Duodenal mucosa (tissue), 2 donors: ENCODE results near the gene OLFM2.
A peak's percentile ranks its signal among the peaks of the same experiment; 100 is the strongest.

ENCODE experiments used
- H3K27ac ChIP-seq: one replicate; pipeline ENCODE4 v1.7.0; 2013; ENCODE audit warnings: low read depth, low read length
- H3K27me3 ChIP-seq, 2 donors: one replicate each; pipeline ENCODE4 v1.7.0; 2013; ENCODE audit warnings: low read length in 2 of 2, control low read depth in 1 of 2; ENCODE audit not compliant: insufficient read depth in 2 of 2, control insufficient read depth in 1 of 2
- H3K36me3 ChIP-seq, 2 donors: one replicate each; pipeline ENCODE4 v1.7.0; 2013; ENCODE audit warnings: low read length in 2 of 2, control low read depth in 1 of 2; ENCODE audit not compliant: insufficient read depth in 2 of 2, control insufficient read depth in 1 of 2
- H3K4me1 ChIP-seq, 2 donors: one replicate each; pipeline ENCODE4 v1.7.0; 2013; ENCODE audit warnings: low read length in 2 of 2, control low read depth in 1 of 2; ENCODE audit not compliant: insufficient read depth in 2 of 2, control insufficient read depth in 1 of 2
- H3K4me3 ChIP-seq, 2 donors: one replicate each; pipeline ENCODE4 v1.7.0; 2013; ENCODE audit warnings: low read length in 2 of 2, low read depth in 1 of 2
- H3K9ac ChIP-seq, 2 donors: one replicate each; pipeline ENCODE4 v1.7.0; 2013; ENCODE audit warnings: low read length in 2 of 2, low read depth in 1 of 2
- H3K9me3 ChIP-seq, 2 donors: one replicate each; pipeline ENCODE4 v1.7.0; 2013; ENCODE audit warnings: low read length in 2 of 2, control low read depth in 1 of 2; ENCODE audit not compliant: control insufficient read depth in 1 of 2

OLFM2 gene

DNA sequence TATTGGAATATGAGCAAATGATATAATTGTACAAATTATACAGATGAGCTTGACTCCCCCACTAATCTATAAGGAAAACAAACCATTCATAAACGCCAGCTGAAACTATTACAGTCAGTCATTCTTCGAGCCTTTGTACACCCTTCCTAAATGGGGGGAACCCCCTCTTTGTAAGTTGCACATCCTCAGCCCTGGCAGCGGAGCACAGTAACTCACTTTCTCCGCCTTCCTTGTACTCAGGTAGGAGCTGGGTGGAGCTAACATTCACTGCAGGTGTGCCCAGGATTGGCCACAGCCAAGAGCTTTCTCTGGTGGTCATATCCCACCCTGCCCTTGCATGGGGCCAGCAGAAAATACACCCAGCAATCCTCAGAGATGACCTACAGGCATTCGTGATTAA, 72.6 kb downstream of the OLFM2 start:
- Histone ChIP-seq H3K4me3 (no peak overlapping the region), H3K9me3 (no peaks in the 10 kb centered on the region), H3K9ac (no peak overlapping the region), H3K27me3 (no peaks in the 10 kb centered on the region), H3K4me1 (no peaks in the 10 kb centered on the region), H3K27ac (no peak overlapping the region), H3K36me3 (no peaks in the 10 kb centered on the region)

GRCh38 chr19:9862938-9863337, 73.4 kb downstream of the OLFM2 start:
- no peaks in the 10 kb centered on the region for H3K9me3 ChIP-seq
- H3K4me3 ChIP-seq = no peak overlapping the region
- peaks cover 0 to under 1% of the 10 kb centered on the region in 2 donors for H3K4me1 ChIP-seq
- no peak overlapping the region for H3K27ac ChIP-seq
- H3K27me3 ChIP-seq = no peaks in the 10 kb centered on the region
- H3K9ac ChIP-seq = no peak overlapping the region
- H3K36me3 ChIP-seq = no peaks in the 10 kb centered on the region

GRCh38 chr19:9861503-9861902, 74.8 kb downstream of the OLFM2 start:
- Histone ChIP-seq H3K27me3 (no peaks in the 10 kb centered on the region), H3K9ac (no peak overlapping the region), H3K36me3 (no peaks in the 10 kb centered on the region), H3K27ac (no peak overlapping the region), H3K4me3 (no peak overlapping the region), H3K9me3 (no peaks in the 10 kb centered on the region), H3K4me1 (peaks cover 5 to 9% of the 10 kb centered on the region in 2 donors)

DNA sequence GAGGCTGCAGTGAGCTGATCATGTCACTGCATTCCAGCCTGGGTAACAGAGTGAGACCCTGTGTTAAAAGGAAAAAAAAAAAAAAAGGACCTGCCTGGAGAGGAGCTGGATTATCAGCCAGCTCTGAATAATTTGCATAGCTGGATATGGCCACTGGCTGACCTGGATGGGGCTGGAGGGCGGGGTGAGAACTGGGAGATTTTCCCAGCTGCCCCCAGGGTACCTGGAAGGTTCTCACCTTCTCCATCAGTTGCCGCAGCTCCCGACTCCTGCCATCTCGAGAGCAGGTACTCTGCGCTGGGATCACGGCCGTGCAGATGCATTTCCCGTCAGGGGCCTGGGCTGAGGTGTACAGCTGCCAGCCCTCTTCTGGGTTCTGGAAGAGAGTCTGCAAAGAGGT, 75.9 kb downstream of the OLFM2 start:
- Histone ChIP-seq H3K4me3 (no peak overlapping the region), H3K36me3 (no peaks in the 10 kb centered on the region), H3K27me3 (no peaks in the 10 kb centered on the region), H3K9me3 (no peaks in the 10 kb centered on the region), H3K4me1 (peaks cover 5 to 9% of the 10 kb centered on the region in 2 donors), H3K9ac (no peak overlapping the region), H3K27ac (no peak overlapping the region)

DNA sequence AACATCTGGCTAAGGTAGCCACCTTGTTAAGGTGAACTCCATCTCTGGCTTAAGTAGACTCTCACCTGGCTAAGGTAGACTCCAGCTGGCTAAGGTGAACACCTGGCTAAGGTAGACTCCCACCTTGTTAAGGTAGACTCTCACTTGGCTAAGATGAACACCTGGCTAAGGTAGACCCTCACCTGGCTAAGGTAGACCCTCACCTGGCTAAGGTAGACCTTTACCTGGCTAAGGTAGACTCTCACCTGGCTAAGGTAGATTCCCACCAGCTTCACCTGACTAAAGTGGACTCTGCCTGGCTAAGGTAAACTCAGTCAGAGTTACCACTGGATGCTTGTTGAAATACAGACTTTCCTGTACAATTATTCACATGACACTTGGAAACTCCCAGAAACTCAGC, 77.5 kb downstream of the OLFM2 start:
- Histone ChIP-seq H3K9me3 (no peaks in the 10 kb centered on the region), H3K27me3 (no peaks in the 10 kb centered on the region), H3K9ac (no peak overlapping the region), H3K27ac (no peak overlapping the region), H3K4me1 (peaks cover 5 to 9% of the 10 kb centered on the region in 2 donors), H3K4me3 (no peak overlapping the region), H3K36me3 (no peaks in the 10 kb centered on the region)

DNA sequence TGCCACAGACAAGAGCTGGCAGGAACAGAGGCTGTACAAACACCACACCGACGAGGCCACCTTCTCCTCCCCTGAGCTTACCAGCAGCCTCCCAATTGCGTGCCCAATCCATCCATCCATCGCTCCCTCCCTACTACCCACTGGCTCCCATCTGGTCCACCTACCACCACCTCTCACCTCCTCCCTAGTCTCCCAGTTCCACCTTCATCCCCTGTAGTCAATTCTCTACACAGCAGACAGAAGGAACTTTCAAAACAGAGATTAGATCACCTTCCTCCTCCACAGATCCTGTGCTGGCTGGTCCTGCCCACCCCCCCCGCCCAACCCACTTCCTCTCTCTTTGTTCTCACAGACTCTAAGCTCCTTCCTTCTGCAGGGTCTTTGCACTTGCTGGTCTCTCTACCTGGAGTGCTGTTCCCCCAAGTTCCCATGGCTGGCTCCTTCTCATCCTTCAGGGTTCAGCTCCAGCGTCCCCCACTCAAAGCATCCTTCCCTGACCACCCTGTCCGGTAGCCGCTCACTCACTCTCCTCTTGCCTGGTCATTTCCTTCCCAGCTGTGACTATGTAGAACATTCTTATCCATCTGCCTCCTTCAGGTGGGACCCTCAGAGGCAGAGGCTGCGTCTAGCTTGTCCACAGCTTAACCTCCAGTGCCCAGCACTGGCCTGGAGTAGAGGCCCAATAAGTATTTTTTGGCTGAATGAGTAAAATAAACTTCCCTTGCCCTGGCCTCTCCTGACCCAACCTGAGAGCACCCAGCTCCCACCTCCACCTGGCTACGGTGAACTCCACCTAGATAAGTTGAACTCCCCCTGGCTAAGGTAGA, 78.2 kb downstream of the OLFM2 start:
- Histone ChIP-seq H3K27ac (no peak overlapping the region), H3K27me3 (no peaks in the 10 kb centered on the region), H3K4me3 (peak overlapping the region; percentile 36 to 40), H3K9me3 (no peaks in the 10 kb centered on the region), H3K36me3 (no peaks in the 10 kb centered on the region), H3K9ac (no peak overlapping the region), H3K4me1 (peaks cover 5 to 9% of the 10 kb centered on the region in 2 donors)

DNA sequence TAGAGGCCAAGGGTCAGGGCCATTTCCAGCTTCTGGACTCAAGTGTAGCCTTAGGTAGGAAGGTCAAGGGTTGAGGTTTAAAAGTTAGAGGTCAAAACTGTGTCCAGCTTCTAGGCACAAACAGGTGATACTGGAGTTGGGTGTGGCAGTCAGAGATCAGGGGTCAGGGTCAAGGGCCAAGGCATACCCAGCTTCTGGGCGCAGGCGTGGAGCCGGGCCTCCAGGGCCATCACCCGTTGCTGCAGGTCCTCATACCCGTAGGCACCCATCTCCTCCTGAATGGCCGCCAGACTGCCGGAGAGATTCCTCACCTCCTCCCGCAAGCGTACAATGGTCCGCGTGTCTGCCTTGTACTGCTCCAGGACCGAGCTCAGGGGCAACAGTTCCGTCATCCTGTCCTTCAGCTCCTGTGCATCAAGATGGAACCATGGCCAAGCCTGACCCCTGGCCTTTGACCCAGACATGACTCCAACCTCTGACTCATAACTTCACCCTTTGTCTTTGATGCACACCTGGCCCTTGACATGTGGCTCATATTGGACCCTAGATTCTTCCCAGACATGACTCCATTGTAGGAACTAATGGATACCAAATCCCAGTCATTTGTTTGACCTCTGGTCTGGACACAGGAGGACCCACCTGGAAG, 79.1 kb downstream of the OLFM2 start:
- Histone ChIP-seq H3K36me3 (no peaks in the 10 kb centered on the region), H3K27ac (no peak overlapping the region), H3K9ac (no peak overlapping the region), H3K4me1 (peaks cover 5 to 9% of the 10 kb centered on the region in 2 donors), H3K27me3 (no peaks in the 10 kb centered on the region), H3K4me3 (peak overlapping the region; percentile 36 to 40), H3K9me3 (no peaks in the 10 kb centered on the region)

DNA sequence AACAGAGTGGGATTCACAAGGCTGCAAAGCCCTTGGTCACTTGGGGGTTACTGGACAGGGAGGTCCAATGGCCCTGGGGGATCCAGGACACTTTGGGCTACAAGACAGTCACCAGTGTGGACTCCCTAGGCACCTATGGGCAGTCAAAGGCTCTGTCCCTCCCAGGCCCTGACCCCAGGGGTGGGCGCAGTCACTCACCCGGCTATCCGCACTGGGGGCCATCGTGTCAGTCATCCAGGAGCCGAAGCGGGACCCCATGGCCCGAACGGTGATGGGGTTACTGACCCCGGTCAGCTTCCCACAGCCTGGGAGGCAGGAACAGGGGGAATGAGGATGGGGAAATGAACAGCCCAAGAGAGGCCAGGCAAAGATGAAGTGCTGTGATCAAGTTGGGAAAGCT, 79.7 kb downstream of the OLFM2 start:
- Histone ChIP-seq H3K4me3 (no peak overlapping the region), H3K36me3 (no peaks in the 10 kb centered on the region), H3K9ac (no peak overlapping the region), H3K4me1 (peaks cover 5 to 9% of the 10 kb centered on the region in 2 donors), H3K27ac (no peak overlapping the region), H3K27me3 (no peaks in the 10 kb centered on the region), H3K9me3 (no peaks in the 10 kb centered on the region)

DNA sequence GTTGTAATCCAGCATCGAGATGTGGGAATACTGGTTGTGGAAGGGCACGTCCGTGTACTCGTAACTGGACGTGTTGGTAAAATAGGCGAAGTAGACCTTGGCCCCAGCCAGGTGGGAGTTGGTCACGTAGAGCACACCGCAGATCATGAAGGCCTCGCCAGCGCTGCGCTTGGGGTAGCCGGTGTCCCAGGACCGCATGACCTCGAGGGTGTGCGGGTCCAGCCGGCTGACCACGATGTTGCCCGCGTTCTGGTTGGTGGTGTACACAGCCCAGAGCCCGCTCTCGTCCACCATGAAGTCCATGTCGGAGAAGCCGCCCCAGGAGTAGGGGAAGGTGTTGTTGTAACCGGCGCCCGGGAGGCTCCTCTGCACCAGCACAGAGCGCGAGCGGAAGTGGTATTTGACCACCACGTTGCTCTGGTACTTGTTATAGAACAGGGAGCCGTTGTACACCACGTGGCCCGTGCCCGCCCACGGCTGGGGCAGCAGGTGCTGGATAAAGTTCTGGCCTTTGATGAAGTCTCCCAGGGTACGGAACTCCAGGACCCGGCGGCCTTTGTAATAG, 82.0 kb downstream of the OLFM2 start:
- Histone ChIP-seq H3K9ac (no peak overlapping the region), H3K9me3 (no peaks in the 10 kb centered on the region), H3K36me3 (peaks cover 0 to 7% of the 10 kb centered on the region in 2 donors), H3K4me1 (peaks cover 5 to 9% of the 10 kb centered on the region in 2 donors), H3K4me3 (no peak overlapping the region), H3K27ac (no peak overlapping the region), H3K27me3 (no peaks in the 10 kb centered on the region)

- no peaks in the 10 kb centered on the region for H3K27me3 ChIP-seq
- H3K4me1 ChIP-seq = no peaks in the 10 kb centered on the region
- H3K9me3 ChIP-seq = no peaks in the 10 kb centered on the region
- no peak overlapping the region for H3K9ac ChIP-seq
- peaks cover 18 to 26% of the 10 kb centered on the region in 2 donors for H3K36me3 ChIP-seq
- H3K4me3 ChIP-seq = no peak overlapping the region
- H3K27ac ChIP-seq = no peak overlapping the region
Measured at GRCh38 chr19:9850235-9850959, 85.9 kb downstream of the OLFM2 start.
